ENCODE results near the gene NCKIPSD.

Gene NCKIPSD

GRCh38 chr3:48696156-48696555 lies 10.4 kb upstream of the NCKIPSD start:
- DNase-seq = no peak

GRCh38 chr3:48695393-48695753 lies 9.7 kb upstream of the NCKIPSD start:
- no peak for DNase-seq

DNA sequence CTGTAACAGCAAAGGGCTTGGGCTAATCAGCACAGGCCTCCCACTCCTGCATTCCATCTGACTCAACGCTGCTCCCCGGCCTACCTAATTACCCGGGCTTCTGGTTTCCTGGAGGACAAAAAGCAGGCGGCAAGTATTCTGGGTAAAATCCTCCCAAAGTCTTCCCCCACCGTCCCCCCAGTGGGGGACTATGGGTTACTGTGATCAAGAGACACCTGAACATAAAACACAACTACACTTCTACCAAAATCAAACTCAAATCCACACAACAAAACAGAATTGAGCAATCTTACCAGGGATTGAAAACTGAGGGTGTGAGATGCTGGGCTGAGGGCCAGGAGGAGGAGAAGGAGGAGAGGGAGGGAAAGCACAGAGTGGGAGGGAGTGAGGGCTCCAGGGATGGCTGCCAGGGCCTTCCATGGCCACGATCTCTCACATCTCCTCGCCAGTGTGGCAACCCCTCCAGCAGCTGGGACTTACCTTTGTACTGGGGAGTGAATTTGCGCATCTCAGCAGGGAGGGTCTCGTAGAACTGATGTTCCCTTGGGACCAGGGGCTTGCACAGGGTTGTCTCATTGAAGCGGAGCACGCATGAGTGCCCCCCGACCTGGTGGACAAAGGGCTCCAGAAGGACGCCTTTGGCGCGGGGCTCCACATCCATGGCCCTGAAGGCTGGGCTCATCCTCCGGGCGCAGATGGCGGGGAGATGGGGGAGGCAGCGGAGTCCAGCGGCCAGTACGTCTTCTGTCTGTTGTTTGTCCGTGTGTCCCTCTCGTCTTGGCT lies 9.1 kb upstream of the NCKIPSD start:
- DNase-seq = peak; percentile 85

DNA sequence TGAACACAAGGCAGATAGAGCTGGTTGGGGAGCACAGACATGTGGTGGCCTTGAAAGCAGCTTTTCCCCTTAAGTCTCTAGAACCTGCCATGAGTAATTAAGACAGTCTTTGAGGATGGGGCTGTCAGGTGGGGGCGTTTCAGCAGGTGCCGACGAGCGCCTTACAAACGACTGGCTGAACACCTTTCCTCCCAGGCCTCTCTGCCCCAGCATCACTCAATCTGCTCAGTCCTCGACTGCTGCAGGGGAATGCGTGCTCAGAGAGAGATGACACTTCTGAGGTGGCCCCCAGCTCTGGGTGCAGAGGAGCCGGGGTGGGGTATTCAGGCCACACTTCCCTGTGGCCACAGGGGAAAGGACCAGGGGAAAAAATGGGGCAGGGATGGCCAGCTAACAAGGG lies 8.1 kb upstream of the NCKIPSD start:
- no peak for DNase-seq

GRCh38 chr3:48692551-48692950 lies 6.8 kb upstream of the NCKIPSD start:
- DNase-seq = no peak

- DNase-seq = no peak
Observed at GRCh38 chr3:48690846-48691458, 5.2 kb upstream of the NCKIPSD start.

- DNase-seq = no peak
Observed at GRCh38 chr3:48689384-48689783, 3.7 kb upstream of the NCKIPSD start.

- no peak for DNase-seq
Observed at GRCh38 chr3:48688737-48689075, 3.0 kb upstream of the NCKIPSD start.

DNA sequence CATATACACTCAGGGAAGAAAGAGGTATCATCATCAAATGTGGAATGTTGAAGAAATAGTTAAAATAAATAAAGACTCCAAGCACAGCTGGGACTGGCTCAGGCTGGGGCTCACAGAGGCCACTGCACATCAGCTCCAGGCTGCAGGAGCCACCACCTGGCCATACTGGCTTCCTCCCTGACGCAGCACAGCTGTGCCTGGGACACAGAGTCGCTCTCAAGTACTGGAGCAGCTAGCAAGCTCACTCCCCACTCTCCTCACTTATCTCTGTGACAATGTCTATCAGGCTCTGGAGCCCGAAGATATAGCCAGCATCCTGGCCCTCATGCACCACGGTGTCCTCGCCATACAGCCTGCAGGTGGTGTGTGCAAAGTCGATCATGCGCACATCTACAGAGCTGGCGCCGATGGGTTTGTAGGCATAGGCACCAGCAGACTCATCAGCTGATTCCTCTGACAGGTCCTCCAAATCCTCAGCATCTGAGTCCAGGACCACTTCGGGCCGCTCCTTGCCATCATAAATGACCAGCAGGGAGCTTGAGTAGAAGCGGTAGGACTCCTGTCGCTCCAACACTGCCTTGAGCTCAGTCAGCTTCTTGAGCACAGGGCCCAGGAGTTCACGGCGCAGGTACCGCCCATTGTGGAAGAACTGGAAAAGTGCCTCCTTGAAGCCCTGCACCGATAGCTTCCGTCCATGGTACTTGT lies 2.5 kb upstream of the NCKIPSD start:
- DNase-seq = no peak

GRCh38 chr3:48687220-48687678 lies 1.5 kb upstream of the NCKIPSD start:
- DNase-seq = no peak

DNA sequence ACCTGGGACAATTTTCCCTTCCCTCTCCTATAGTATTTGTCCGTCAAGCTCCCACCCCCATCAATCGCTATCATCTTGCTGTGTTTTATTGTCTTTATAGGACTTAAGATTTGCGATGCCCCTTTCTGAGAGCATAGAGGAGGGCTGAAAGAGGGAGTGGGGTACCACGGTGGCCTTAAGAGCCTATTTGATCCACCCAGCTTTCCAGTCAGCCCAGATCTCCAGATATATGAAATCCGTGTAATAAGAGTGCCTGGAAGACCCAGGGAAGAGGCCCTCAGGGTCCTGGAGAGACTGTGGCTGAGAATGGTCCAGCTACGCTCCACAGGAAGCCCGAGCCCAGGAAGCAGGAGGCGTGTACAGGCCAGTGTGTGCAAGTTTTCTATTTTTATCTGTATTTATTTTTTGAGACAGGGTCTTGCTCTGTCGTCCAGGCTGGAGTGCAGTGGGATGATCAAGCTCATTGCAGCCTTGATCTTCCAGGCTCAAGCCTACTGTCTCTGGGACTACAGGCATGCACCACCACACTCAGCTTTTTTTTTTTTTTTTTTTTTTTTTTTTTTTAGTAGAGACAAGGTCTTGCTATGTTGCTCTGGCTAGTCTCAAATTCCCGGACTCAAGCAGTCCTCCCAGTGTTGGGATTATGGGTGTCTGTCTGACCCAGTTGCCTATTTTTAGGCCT lies 964 bp upstream of the NCKIPSD start:
- no peak for DNase-seq

DNA sequence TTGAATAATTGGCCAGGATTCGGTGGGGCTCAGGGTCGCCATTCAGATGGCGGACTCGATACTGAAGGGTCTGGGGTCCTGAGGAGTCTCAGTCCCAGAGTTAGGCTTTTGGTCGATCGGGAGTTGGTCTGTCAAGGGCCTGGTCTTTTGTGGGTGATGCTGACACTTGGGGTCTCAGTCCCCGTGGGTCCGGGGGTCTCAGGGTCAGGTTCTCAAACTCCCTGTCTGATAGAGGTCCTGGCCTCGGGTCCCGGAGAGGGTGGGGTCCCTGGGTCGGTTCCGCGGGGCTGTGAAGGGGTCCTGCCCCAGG lies 467 bp downstream of the NCKIPSD start:
- no peak for DNase-seq

DNA sequence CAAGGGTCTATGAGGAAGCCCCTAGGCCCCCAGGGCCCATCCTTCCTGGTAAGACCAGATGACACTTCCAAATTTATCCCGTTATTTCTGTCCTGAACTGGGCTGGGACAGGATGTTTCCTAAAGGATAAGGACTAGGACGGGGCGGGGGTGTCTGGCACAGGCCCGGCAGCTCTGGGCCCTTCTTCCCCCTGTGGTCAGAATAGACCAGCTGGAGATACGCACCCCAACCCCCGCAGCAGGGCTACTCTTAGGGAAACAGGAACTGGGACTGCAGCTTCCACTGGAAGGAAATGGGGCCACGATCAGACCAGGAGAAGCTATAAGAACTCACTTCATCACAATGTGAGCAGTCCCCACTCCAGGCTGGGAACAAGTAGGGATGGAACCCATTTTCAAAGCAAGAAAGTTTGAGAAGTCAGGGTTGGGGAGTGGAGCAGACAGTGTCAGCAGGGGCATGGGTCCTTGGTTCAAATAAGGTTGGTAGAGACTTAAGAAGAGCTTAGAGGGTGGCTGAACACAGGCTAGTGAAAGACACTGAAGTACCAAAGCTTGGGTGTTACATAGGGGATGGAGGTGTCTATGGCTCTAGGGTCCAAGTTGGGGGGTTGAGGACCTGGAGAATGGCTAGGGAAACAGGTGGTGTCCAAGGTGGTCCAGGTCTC lies 1.1 kb downstream of the NCKIPSD start:
- DNase-seq = no peak

- DNase-seq = no peak
Observed at GRCh38 chr3:48684054-48684349, 1.7 kb downstream of the NCKIPSD start.

GRCh38 chr3:48682786-48683185 lies 2.9 kb downstream of the NCKIPSD start:
- DNase-seq = no peak

DNA sequence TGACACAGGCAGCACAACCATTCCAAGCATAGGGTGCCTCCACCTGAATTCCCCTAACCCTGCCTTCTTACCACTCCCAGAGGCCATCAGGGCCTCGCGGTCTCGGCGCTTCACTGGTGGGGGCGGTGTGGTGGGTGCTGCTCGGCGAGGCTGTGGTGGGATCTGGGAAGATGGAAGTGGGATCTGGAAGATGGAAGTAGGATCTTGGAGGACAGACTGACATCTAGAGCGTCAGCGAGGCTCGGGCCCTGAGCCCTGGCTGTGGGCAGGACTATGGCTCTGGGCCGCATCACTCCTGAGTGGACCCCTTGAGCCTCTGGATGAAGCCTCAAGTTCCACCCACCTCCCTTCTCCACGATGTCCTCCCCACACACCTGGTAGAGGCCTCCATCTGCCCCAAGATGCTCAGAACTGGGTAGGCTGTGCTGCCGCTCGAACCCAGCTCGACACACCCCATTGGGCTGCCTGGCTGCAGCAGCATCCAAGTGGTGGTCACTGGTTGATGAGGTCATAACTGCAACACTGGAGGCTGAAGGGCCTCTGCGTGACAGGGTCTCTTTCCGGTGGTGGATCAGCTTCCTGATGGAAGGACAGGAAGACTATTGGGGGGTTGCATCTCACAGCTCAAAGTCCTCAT lies 3.6 kb downstream of the NCKIPSD start:
- no peak for DNase-seq

DNA sequence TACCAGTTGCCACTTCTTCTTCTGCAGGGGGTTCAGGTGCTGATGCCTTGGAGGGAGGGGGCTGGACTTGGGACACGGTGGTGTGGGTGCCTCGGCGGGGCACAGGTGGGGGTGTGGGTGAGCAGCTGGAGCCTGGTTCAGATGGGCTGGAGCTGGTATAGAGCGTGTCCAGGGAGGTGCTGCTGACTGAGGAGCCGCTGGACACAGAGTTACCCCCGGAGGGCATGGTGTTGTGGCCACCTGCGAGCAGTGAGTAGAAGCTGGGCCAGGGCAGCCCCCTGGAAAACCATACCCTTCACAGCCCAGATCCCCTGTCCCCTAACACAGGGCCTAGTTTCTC lies 4.2 kb downstream of the NCKIPSD start:
- no peak for DNase-seq

DNA sequence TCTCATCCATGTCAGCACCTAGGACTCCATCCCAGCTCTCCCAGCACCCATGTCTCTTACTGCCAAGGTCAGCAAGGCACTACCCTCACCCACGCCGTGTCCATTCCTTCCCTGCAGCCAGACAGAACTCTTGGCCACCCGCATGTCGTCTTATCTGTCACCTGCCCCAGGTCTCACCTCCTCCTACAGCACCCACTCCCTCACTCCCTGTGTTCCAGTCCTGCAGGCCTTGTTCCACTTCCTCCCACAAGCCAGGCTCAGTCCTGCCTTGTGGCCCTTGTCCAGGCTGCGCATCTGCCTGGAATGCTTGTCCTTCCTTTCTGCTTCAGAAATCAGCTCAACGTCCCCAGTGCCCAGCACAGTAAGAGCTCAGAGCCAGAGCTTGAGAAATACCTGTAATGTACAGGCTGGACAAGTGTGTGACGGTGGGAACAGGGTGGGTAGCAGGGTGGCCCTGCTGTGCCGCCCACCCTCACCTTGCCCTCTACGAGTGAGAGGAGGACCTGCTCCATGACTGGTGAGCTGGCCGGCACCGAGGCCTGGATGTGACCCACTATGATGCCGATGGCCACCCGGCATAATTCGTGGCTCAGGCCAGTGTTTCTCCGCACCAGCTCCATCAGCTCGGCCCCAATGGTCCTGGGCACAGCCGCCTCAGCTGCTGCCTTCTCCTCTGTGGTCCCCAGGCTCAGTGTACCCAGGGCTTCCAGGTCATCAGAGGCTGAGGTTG lies 4.7 kb downstream of the NCKIPSD start:
- DNase-seq = no peak

GRCh38 chr3:48679411-48680391 lies 6.0 kb downstream of the NCKIPSD start:
- DNase-seq = no peak

DNA sequence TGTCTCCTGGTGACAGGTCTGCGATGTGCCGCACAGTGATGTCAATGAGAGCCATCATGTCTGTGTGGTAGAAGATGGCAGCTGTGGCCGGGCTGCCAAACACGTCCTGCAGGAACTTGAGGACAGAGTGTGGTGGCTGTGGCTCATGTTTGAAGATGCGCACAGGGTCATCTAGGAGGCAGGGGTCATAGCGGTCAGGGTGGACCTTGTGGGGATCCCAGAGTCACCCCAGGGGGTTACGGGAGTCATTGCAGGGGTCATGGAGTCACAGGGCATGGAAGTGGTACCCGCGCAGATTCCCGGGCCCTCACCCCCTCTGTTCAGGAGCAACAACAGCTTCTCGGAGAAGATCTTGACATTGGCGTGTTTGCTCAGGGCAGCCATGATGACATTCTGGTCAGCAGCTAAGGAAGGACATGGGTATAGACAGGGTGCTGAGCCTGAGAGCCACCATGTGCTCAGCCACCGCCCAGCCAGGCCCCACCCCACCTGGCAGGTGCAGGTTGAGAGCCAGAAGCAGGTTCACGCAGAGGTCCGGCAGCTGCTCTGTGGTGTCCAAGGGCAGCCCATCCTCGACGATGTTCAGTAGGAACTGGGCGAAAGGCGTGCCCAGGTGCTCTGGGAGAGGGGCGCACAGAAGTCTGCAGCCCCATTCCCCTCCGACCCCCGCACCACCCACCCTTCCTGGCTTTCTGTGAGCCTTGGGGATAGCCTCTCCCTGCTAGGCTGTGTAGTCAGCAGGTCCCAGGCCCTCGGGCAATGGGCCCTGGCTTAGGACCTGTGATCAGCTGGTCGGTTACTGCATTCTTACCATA lies 6.9 kb downstream of the NCKIPSD start:
- DNase-seq = no peak
